Measurements from ENCODE around the gene ARHGAP15.

DNA sequence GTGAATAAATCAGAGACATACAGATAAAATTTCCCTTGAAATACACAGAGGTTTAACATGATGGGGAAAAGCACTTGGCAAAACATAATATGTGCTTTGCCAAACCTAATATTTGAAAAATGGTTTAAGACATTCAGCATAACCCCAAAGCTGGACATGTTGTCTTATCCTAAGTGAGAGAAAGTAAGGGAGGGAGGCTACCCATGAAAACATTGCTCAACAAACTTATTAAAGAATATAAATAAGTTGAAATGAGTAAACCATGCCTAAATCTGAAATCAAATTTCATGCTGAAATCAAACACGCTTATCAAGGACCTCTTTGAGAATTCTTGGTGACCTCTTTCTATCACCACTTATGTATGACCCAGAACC lies 81.2 kb downstream of the ARHGAP15 start:
- TF ChIP-seq, protein P1, sequence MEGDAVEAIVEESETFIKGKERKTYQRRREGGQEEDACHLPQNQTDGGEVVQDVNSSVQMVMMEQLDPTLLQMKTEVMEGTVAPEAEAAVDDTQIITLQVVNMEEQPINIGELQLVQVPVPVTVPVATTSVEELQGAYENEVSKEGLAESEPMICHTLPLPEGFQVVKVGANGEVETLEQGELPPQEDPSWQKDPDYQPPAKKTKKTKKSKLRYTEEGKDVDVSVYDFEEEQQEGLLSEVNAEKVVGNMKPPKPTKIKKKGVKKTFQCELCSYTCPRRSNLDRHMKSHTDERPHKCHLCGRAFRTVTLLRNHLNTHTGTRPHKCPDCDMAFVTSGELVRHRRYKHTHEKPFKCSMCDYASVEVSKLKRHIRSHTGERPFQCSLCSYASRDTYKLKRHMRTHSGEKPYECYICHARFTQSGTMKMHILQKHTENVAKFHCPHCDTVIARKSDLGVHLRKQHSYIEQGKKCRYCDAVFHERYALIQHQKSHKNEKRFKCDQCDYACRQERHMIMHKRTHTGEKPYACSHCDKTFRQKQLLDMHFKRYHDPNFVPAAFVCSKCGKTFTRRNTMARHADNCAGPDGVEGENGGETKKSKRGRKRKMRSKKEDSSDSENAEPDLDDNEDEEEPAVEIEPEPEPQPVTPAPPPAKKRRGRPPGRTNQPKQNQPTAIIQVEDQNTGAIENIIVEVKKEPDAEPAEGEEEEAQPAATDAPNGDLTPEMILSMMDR (conservative IDR thresholded peaks at IDR 0.05 in 1 of 2, IDR thresholded peaks at IDR 0.05 in 1 of 2; ENCODE audit: low read depth in 1 of 2, low read length in 2 of 2), result no peak
- no peak for TF ChIP-seq EZH2 (IDR thresholded peaks at IDR 0.05; ENCODE audit: low read length, missing control alignments)

All from fibroblast of lung (primary cell).